ENCODE data around the gene CHRM4.
"Not testable (repeated sequence)": the region's sequence is repeated elsewhere in the genome, so short reads cannot be mapped to it uniquely, and the experiment has no call there.

CHRM4 gene

GRCh38 chr11:46382646-46383403, 8.8 kb downstream of the CHRM4 start:
- DNase-seq (ENCODE audit: low read depth in 2 of 3, low spot score in 2 of 3) = no peak

GRCh38 chr11:46381819-46382645, 9.5 kb downstream of the CHRM4 start:
- DNase-seq (ENCODE audit: low read depth in 2 of 3, low spot score in 2 of 3) = no peak

- DNase-seq (ENCODE audit: low read depth in 2 of 3, low spot score in 2 of 3) = no peak
Measured at GRCh38 chr11:46381048-46381818, 10.3 kb downstream of the CHRM4 start, which contains the start of gene MDK. Gene MDK, plus strand, starts transcription at chr11:46381669. Its CDS starts 389 bp downstream, at chr11:46382058.

GRCh38 chr11:46380340-46381047, 11.1 kb downstream of the CHRM4 start:
- peak in 2 of 3 experiments; percentile 41 to 50 for DNase-seq (ENCODE audit: low read depth in 2 of 3, low spot score in 2 of 3)

GRCh38 chr11:46379482-46380293, 11.9 kb downstream of the CHRM4 start:
- not testable (repeated sequence) for DNase-seq (ENCODE audit: low read depth in 2 of 3, low spot score in 2 of 3)

- no peak for DNase-seq (ENCODE audit: low read depth in 2 of 3, low spot score in 2 of 3)
Measured at GRCh38 chr11:46378811-46379481, 12.6 kb downstream of the CHRM4 start.

- DNase-seq (ENCODE audit: low read depth in 2 of 3, low spot score in 2 of 3) = no peak
Measured at GRCh38 chr11:46378296-46378695, 13.3 kb downstream of the CHRM4 start.

- DNase-seq (ENCODE audit: low read depth in 2 of 3, low spot score in 2 of 3) = no peak
Measured at GRCh38 chr11:46377831-46378230, 13.7 kb downstream of the CHRM4 start.

GRCh38 chr11:46377290-46377689, 14.3 kb downstream of the CHRM4 start:
- DNase-seq (ENCODE audit: low read depth in 2 of 3, low spot score in 2 of 3) = no peak

- DNase-seq (ENCODE audit: low read depth in 2 of 3, low spot score in 2 of 3) = no peak
Measured at GRCh38 chr11:46376258-46377050, 15.1 kb downstream of the CHRM4 start.

- DNase-seq (ENCODE audit: low read depth in 2 of 3, low spot score in 2 of 3) = no peak
Measured at GRCh38 chr11:46375392-46376101, 16.0 kb downstream of the CHRM4 start.

GRCh38 chr11:46374815-46375214, 16.8 kb downstream of the CHRM4 start:
- DNase-seq (ENCODE audit: low read depth in 2 of 3, low spot score in 2 of 3) = no peak

- DNase-seq (ENCODE audit: low read depth in 2 of 3, low spot score in 2 of 3) = no peak
Measured at GRCh38 chr11:46373787-46374740, 17.5 kb downstream of the CHRM4 start.

GRCh38 chr11:46372501-46372900, 19.1 kb downstream of the CHRM4 start:
- not testable (repeated sequence) for DNase-seq (ENCODE audit: low read depth in 2 of 3, low spot score in 2 of 3)

- no peak for DNase-seq (ENCODE audit: low read depth in 2 of 3, low spot score in 2 of 3)
Measured at GRCh38 chr11:46372086-46372485, 19.5 kb downstream of the CHRM4 start.

GRCh38 chr11:46371262-46371661, 20.3 kb downstream of the CHRM4 start:
- not testable (repeated sequence) for DNase-seq (ENCODE audit: low read depth in 2 of 3, low spot score in 2 of 3)

- DNase-seq (ENCODE audit: low read depth in 2 of 3, low spot score in 2 of 3) = no peak
Measured at GRCh38 chr11:46370253-46370652, 21.3 kb downstream of the CHRM4 start.
